ENCODE results near the gene SH2D3A. TPM values are rescaled to one million over a fixed set of nuclear protein-coding genes. Genes with fewer than 3 reads are reported as not detected.

The SH2D3A gene
- total and polyA plus RNA-seq, 2 donors (not counting 3 experiments of a cell fraction or from before 2014, with no cell fraction given) = 0.04 to 0.53 TPM

DNA sequence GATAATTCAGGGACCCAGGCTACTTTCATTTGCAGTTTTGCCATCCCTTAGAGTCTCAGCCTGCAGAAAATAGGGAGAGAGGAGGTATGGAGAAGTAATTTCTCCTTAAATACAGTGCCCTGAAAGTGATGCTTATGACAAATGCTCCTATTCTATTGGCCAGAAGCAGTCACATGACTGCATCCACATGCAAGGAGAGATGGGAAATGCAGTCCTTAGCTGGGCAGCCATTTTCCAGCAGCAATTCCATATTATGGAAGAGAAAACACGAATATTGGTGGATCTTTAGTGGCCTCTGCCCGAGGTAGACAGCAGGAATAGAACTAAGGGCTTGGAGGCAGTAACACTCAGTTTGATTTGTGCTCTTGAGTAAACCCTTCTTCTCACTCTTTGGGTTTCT lies 44.7 kb upstream of the SH2D3A start:
- intact Hi-C loops (cut with micrococcal nuclease) (no loop called here), dilution Hi-C loops (cut with MboI; ENCODE audit: extremely low pct_ligation_motif_present, low sequenced_read_pairs) (no loop called here)
- Histone ChIP-seq H3K9me1 (replicated peaks; ENCODE audit: control insufficient read depth, extremely low read depth, insufficient read depth, low read length) (no peaks in the 10 kb centered on the region), H3K9ac (replicated peaks; ENCODE audit: extremely low read depth, insufficient read depth, low read length) (no peak overlapping the region), H3K79me2 (ENCODE audit: control insufficient read depth, insufficient read depth, low read length) (no peaks in the 10 kb centered on the region), H4K20me1 (replicated peaks; ENCODE audit: control insufficient read depth, extremely low read depth, insufficient read depth, low read length) (no peaks in the 10 kb centered on the region), H2AFZ (ENCODE audit: low read depth, low read length) (peak overlapping the region; percentile 85), H3K36me3 (ENCODE audit: control insufficient read depth in 2 of 2, extremely low read depth in 1 of 2, insufficient read depth in 2 of 2, low read length in 2 of 2) (no peaks in the 10 kb centered on the region), H3K4me1 (ENCODE audit: control insufficient read depth, extremely low read depth, insufficient read depth, low read length) (no peaks in the 10 kb centered on the region), H3K27ac (ENCODE audit: insufficient read depth, low read depth, low read length) (no peak overlapping the region), H3K4me2 (ENCODE audit: insufficient read depth, low read length) (no peak overlapping the region), H3K9me3 (replicated peaks; ENCODE audit: control insufficient read depth, insufficient read depth, low read length) (no peaks in the 10 kb centered on the region), H3K27me3 (ENCODE audit: control insufficient read depth in 2 of 2, insufficient read depth in 2 of 2, low read length in 2 of 2) (no peaks in the 10 kb centered on the region), H3K4me3 (replicated peaks in 1 of 3; ENCODE audit: insufficient read depth in 1 of 3, low read depth in 1 of 3, low read length in 3 of 3) (no peak overlapping the region)
- CTCF ChIA-PET = interaction anchor here (0.6 to 1.2 kb wide), 3 partner anchors 8 to 52 kb away, joined by 3 to 4 read pairs (median 4); no protein-coding TSS in a partner anchor
- POLR2A ChIA-PET = no interaction called here
- TF ChIP-seq MAX (IDR thresholded peaks at IDR 0.05; ENCODE audit: insufficient read depth, insufficient read length) (peak; percentile 55), EZH2 (IDR thresholded peaks at IDR 0.05; ENCODE audit: borderline replicate concordance, low read depth, low read length, severe bottlenecking) (no peak)
- FAIRE-seq (peak; percentile 73), DNase-seq (ENCODE audit: low read depth, low spot score) (peak; percentile 60)
- no TSS peak for BruUV-seq (replicated peaks)

GRCh38 chr19:6811378-6811777 lies 44.1 kb upstream of the SH2D3A start:
- Histone ChIP-seq H3K4me2 (ENCODE audit: insufficient read depth, low read length) (no peak overlapping the region), H3K79me2 (ENCODE audit: control insufficient read depth, insufficient read depth, low read length) (no peaks in the 10 kb centered on the region), H3K36me3 (ENCODE audit: control insufficient read depth in 2 of 2, extremely low read depth in 1 of 2, insufficient read depth in 2 of 2, low read length in 2 of 2) (no peaks in the 10 kb centered on the region), H3K9me3 (replicated peaks; ENCODE audit: control insufficient read depth, insufficient read depth, low read length) (no peaks in the 10 kb centered on the region), H3K27me3 (ENCODE audit: control insufficient read depth in 2 of 2, insufficient read depth in 2 of 2, low read length in 2 of 2) (no peaks in the 10 kb centered on the region), H3K9me1 (replicated peaks; ENCODE audit: control insufficient read depth, extremely low read depth, insufficient read depth, low read length) (no peaks in the 10 kb centered on the region), H2AFZ (ENCODE audit: low read depth, low read length) (peak overlapping the region; percentile 51), H3K4me3 (replicated peaks in 1 of 3; ENCODE audit: insufficient read depth in 1 of 3, low read depth in 1 of 3, low read length in 3 of 3) (no peak overlapping the region), H4K20me1 (replicated peaks; ENCODE audit: control insufficient read depth, extremely low read depth, insufficient read depth, low read length) (no peaks in the 10 kb centered on the region), H3K9ac (replicated peaks; ENCODE audit: extremely low read depth, insufficient read depth, low read length) (no peak overlapping the region), H3K27ac (ENCODE audit: insufficient read depth, low read depth, low read length) (no peak overlapping the region), H3K4me1 (ENCODE audit: control insufficient read depth, extremely low read depth, insufficient read depth, low read length) (no peaks in the 10 kb centered on the region)
- intact Hi-C loops (cut with micrococcal nuclease) = no loop called here
- no peak for DNase-seq (ENCODE audit: low read depth, low spot score)
- ChIA-PET POLR2A (no interaction called here), CTCF (interaction anchor here (1.0 kb wide), 1 partner anchor 9 kb away, joined by 4 read pairs; no protein-coding TSS in a partner anchor)
- FAIRE-seq = no peak
- TF ChIP-seq POLR2A (IDR thresholded peaks at IDR 0.05; ENCODE audit: low read depth, low read length) = no peak
- TF ChIP-seq POLR2AphosphoS5 (IDR thresholded peaks at IDR 0.05; ENCODE audit: insufficient read depth, low read depth, low read length) = no peak
- TF ChIP-seq EZH2 (IDR thresholded peaks at IDR 0.05; ENCODE audit: borderline replicate concordance, low read depth, low read length, severe bottlenecking) = no peak
- TF ChIP-seq GATA2 (IDR thresholded peaks at IDR 0.05; ENCODE audit: insufficient read depth, insufficient read length, low read depth, low read length) = no peak
- TF ChIP-seq FOS (IDR thresholded peaks at IDR 0.05; ENCODE audit: borderline replicate concordance, insufficient read depth, low read length) = no peak
- TF ChIP-seq JUN (IDR thresholded peaks at IDR 0.05; ENCODE audit: borderline replicate concordance, insufficient read depth, insufficient read length, low read depth) = no peak
- no TSS peak for BruUV-seq (replicated peaks)
- dilution Hi-C loops (cut with MboI; ENCODE audit: extremely low pct_ligation_motif_present, low sequenced_read_pairs) = no loop called here
